NCI-H2029 (cell line): ENCODE data around the gene PNLIP.

ENCODE experiments used
- DNase-seq: peaks from one replicate; lab custom pipeline; 2025; lab: John Stamatoyannopoulos, UW

The PNLIP gene

DNA sequence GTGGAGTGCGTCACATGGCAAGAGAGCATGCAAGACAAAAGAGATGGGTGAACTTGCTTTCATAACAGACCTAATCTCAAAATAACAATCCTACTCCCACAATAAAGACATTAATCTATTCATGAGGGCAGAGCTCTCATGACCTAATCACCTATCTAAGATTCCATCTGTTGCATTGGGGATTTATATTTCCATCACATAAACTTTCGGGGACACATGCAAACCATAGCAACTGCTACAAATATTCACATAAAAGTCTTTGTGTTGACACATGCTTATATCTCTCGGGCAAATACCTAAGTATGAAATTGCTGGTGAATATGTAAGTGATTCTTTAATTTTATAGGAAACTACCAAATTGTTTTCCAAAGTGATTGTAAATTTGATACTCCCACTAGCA, 29.1 kb downstream of the PNLIP start:
- DNase-seq, result no peak

GRCh38 chr10:116587878-116588591, 42.3 kb downstream of the PNLIP start:
- no peak for DNase-seq

- no peak for DNase-seq
Measured at GRCh38 chr10:116588995-116589394, 43.3 kb downstream of the PNLIP start.

DNA sequence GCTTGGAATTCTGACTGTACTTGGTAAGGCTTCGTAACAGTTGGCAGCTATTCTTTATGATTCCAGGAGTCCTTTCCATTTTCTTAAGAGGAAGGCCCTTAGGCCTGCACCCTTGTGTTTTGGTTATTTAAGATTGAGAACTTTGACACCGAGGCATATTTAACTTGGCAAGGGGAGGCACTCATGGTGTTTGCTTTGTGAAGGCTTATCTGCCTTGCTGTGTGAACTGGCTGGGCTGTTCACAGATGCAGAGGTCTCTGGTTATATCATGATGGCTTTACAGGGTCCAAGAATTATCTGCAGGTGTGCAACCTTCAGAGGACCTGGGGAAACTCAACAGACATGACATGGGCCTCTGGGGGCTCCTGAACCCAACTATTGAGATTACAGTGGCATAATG, 44.2 kb downstream of the PNLIP start:
- DNase-seq, result no peak

DNA sequence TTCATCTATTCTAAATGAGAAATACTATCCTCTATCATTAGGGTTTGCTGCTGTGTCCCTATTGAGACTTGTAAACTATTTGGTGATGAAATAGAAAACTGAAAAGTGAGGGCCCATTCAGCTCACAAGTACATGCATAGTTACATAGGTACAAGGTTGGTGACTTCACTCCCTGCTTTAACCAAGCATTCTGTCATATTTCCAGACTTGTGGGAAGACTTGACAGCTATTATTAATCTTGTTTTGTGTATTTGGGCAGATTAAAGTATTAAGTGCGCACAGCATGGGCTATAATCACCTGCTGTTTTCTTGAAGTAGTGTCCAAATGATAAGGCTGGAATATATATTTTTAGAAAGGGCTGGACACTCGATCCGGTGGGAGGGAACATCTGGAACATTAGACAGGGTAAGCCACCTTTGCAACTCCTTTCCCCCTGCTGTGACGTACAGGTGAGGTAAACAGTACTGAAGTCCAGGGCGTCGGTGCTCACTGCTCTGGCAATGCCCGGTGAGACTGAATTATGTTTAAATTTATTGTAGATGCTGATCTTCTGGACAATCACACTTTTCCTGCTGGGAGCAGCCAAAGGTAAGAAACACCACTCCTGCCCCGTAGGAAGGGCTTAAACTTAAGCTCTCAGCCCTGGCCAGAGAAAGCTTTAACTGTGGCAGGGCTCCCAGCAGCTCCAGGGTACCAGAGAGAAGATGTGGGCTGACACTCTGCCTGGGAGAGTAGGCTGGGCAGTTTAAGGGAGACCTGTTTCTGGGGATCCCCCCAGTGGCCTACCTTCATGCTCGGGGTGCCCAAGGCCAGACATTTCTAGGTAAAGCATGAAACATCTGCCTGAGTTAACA, 45.1 kb downstream of the PNLIP start, which contains the start of gene PNLIPRP1:
Gene PNLIPRP1, plus strand, starts transcription at position 370 of the 855 bp plus-strand sequence. Its CDS starts 171 bp downstream, at position 541.
- no peak for DNase-seq

DNA sequence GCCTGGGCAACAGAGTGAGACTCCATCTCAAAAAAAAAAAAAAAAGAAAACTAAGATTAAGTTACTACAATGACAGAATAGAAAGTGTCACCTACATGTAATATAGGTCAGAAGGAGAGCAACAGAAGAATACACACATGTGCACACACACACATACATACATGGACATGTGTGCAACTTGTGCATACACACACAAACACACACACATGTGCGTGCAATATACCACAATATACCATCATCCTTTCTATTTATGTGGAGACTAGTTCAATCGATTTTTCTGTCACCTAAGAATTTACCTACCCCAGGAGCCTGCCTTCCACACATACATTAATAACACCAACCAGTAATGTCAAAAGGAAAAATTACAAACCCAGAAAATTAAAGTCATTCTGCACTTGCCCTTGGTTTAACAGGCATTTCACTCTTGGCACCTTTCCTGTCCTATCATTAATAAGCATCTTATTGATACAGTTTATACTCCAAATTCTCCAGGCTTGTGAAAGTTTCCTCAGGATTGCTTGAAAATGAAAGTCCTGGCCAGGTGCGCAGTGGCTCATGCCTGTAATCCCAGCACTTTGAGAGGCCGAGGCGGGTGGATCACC, 47.5 kb downstream of the PNLIP start:
- DNase-seq, result no peak

GRCh38 chr10:116594525-116595035, 48.8 kb downstream of the PNLIP start:
- DNase-seq, result no peak

DNA sequence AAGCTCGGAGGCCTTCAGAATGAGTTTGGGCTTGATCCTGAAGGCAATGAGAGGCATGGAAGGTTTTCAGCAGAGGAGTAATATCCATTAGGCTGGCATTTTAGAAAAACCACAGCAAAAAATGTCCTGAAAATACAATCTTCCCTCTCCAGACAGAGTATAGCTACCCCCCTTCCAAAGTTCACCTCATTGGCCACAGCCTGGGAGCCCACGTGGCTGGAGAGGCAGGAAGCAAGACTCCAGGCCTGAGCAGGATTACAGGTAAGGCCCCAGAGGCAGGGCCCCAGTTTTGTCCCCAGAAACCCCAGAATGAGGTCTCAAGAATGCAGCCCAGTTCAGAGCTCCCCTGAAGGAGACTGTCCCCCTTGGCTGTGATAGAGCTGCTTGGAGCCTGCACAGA, 50.3 kb downstream of the PNLIP start:
- no peak for DNase-seq

DNA sequence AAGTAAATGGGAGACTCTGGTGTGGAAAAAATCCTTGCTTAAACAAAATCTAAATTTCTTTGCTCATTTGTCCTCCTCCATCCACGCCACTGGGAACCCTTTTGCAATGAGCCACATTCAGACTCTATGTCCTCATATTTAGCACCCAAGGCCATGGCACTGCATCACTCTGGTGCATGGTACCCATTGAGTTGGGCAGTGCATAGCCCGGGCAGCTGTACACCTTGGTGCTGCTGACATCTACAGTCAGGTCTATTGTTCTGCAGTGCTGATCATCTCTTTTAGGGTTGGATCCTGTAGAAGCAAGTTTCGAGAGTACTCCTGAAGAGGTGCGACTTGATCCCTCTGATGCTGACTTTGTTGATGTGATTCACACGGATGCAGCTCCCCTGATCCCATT, 51.8 kb downstream of the PNLIP start:
- no peak for DNase-seq

DNA sequence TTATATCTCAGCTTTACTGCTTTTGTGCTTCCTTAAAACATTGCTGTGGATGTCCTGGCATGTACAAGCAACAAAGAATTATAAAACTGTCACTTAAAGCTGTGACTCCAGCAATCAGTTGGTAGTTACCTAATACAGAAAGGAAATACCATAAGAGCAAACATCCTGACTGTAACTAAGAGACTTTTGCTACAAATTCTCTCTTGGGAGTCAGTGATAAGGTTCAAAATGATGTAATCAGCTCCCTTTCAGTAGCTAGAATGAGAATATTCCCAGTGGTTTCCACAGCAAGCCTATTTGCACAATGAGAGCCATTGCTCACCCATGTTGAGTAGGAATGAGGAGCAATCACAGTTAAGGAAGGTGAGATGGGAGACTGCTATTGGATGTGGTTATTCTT, 52.6 kb downstream of the PNLIP start:
- DNase-seq, result no peak

DNA sequence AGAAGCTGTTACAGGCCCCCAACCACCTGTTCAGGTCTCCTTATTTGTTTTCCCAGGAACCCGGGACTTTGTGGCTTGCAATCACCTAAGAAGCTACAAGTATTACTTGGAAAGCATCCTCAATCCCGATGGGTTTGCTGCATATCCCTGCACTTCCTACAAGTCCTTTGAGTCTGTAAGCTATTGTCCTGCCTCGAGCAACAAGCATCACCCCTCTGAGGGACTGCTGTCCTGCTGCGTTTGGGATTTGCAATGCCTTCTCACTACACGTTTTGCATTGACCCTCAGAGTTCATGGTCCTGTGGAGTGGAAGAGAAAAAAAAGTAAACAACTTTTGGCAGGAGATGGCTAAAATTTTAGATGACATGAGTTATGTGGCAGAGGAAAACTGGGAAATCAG, 54.3 kb downstream of the PNLIP start:
- DNase-seq, result no peak

GRCh38 chr10:116602648-116603400, 57.1 kb downstream of the PNLIP start:
- no peak for DNase-seq

DNA sequence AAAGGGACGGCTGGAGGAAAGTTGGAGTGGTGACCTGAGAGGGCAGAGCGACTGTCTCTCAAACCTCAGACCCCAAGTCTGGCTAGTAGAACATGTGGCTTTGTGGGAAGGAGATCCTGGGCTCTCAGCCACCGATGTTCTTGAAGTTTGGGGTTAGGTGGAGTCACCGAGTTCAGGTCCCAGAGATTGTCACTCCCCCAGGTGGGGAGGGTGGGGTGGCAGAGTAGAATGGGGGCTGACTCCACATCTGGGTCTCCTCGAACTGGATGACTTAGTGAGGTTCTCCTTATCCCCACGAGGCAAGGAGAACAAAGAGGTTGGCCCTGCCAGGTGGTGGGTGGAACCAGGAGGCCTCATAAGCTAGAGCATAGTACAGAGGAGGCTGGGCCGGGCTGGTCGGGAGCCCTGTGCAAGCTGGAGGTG, 60.3 kb downstream of the PNLIP start:
- no peak for DNase-seq

DNA sequence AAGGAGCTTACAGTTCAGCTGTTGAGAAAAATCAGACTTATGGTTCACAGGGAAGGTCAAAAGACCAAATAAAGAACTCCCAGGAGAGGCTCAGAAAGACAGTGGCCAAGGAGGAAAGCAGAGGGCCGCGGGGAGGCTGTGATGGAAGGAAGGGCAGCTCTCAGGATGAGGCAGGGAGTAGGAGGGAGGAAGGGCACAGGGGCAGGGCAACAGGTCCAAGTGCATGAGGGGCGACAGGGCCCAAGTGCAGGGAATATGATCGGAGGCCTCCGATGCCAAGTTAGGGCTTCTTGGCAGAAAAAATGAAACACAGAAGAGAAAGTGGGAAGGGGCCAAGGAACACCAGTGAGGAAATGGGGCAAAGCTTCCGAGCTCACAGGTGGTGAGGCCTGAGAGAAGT, 61.6 kb downstream of the PNLIP start:
- DNase-seq, result no peak

DNA sequence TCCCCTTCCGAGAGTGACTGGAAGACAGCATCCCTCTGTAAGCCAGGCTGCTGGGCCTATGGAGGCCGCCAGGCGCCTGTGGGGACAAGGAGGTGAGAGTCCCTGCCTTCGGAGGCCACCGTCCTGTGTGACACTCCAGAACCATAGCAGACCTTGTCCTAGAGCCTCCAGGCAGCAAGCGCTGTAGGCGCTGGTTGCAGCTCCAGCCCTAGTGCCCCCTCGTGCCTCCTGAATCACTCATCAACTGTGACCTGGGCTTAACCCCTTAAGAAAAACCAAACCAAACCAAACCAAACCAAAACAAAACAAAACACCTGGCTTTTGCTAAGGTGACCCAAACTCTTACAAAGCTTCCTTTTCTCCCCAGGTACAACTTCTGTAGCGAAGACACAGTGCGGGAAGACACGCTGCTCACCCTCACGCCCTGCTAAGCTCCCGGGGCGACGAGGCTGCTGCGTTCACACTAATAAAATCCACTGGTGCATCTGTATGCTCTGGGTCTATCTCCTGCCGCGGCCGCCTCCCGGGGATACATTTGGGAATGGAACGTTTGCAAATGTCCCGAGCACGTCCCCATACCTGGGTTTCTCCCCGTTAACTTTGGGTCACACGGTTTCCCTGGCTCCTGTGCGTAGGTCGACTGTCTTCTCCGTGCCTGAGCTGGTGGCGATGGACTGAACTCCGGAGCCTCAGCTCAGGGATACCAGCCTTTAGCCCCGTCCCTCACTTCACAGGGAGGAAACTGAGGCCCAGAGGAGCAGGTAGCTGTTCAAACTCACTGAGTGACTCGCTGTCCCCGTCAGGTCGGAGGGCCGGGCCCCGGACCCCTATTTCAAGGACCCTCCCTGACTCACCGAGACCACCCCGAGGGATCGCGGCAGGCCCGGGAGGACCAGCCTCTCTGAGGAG, 63.2 kb downstream of the PNLIP start:
- DNase-seq, result no peak

GRCh38 chr10:116610443-116611152, 64.9 kb downstream of the PNLIP start:
- DNase-seq, result no peak

GRCh38 chr10:116611153-116611545, 65.4 kb downstream of the PNLIP start:
- DNase-seq, result no peak

GRCh38 chr10:116612107-116612769, 66.5 kb downstream of the PNLIP start:
- no peak for DNase-seq

GRCh38 chr10:116613471-116613870, 67.7 kb downstream of the PNLIP start:
- DNase-seq, result no peak

DNA sequence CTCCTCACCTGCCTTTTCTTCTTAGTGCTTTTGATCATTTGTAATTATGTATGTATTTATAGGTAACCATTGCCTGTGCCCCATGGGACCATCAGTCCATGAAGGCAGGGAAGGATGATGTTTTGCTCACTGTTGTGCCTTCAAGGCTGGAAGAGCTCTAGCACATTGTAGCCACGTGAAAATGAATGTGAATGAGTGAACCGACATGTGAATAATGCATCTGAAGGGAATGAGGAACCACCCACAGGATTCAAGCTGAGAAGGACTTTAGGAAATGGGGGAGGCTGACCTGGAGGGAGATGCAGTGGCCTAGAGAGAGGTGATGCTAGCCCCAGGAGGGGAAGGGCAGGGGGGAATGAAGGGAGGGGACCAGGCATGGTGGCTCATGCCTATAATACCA, 69.1 kb downstream of the PNLIP start:
- no peak for DNase-seq
